ENCODE results near the gene ING3. TPM values are rescaled to one million over a fixed set of nuclear protein-coding genes. Genes with fewer than 3 reads are reported as not detected.

ING3 gene
- total and polyA plus RNA-seq, 9 of the 15 experiments (the other 6 are each of a cell fraction or from before 2014, with no cell fraction given), result 22.8 to 233 (median 50.4) TPM

- TF ChIP-seq SRSF1 (IDR thresholded peaks at IDR 0.05; ENCODE audit: low read depth, low read length), result no peak
- no peak for TF ChIP-seq ZC3H8 (IDR thresholded peaks at IDR 0.05)
- TF ChIP-seq NR2F6 (CRISPR knock-in tag; IDR thresholded peaks at IDR 0.05), result no peak
- no peak for TF ChIP-seq ADNP (tag; IDR thresholded peaks at IDR 0.05)
- no peak for TF ChIP-seq ZBTB8A (IDR thresholded peaks at IDR 0.05; ENCODE audit: partially characterized antibody)
- no peak; the same call in 1 of the 2 replicates for TF ChIP-seq HES1 (IDR thresholded peaks at IDR 0.05; ENCODE audit: low read depth)
- no peak for TF ChIP-seq ZNF668 (CRISPR knock-in tag; IDR thresholded peaks at IDR 0.05)
- no peak for TF ChIP-seq RBM39 (optimal IDR thresholded peaks at IDR 0.05; ENCODE audit: low read depth, low read length)
- no peak for TF ChIP-seq THAP7 (CRISPR knock-in tag; IDR thresholded peaks at IDR 0.05)
- no peak for TF ChIP-seq ZBTB26 (CRISPR knock-in tag; IDR thresholded peaks at IDR 0.05)
- TF ChIP-seq MYBL2 (IDR thresholded peaks at IDR 0.05; ENCODE audit: low read depth), result no peak; the same call in 1 of the 2 replicates
- TF ChIP-seq MYBL2 (CRISPR knock-in tag; IDR thresholded peaks at IDR 0.05; ENCODE audit: borderline replicate concordance), result no peak
- no peak for TF ChIP-seq NFXL1 (CRISPR knock-in tag; IDR thresholded peaks at IDR 0.05)
- TF ChIP-seq LEF1 (IDR thresholded peaks at IDR 0.05), result 0 out of 2 replicates have a peak, but pooled peaks have one; percentile 66
- TF ChIP-seq ZNF282 (CRISPR knock-in tag; IDR thresholded peaks at IDR 0.05), result no peak
- no peak for TF ChIP-seq HINFP (tag; conservative IDR thresholded peaks at IDR 0.05; ENCODE audit: low read depth)
- TF ChIP-seq POLR3G (IDR thresholded peaks at IDR 0.05; ENCODE audit: extremely low read depth, insufficient read length, insufficient replicate concordance), result no peak
- TF ChIP-seq EP400 (IDR thresholded peaks at IDR 0.05), result peak; percentile 28; the same call in 1 of the 2 replicates
- TF ChIP-seq ZNF586 (CRISPR knock-in tag; conservative IDR thresholded peaks at IDR 0.05), result no peak
- TF ChIP-seq FOS (IDR thresholded peaks at IDR 0.05; ENCODE audit: extremely low read depth, insufficient read length), result no peak
- TF ChIP-seq ZNF354B (CRISPR knock-in tag; IDR thresholded peaks at IDR 0.05), result no peak
- TF ChIP-seq ZNF274 (IDR thresholded peaks at IDR 0.05; ENCODE audit: borderline replicate concordance, low read depth, low read length), result no peak
- TF ChIP-seq ZNF780A (CRISPR knock-in tag; IDR thresholded peaks at IDR 0.05), result no peak
- no peak for TF ChIP-seq TRIM25 (IDR thresholded peaks at IDR 0.05; ENCODE audit: borderline replicate concordance)
Observed at GRCh38 chr7:121000081-121000983, 49.8 kb downstream of the ING3 start (continued).
